Measurements from ENCODE around the gene CMBL. TPM values are rescaled to one million over a fixed set of nuclear protein-coding genes. Genes with fewer than 3 reads are reported as not detected.

The CMBL gene
- total RNA-seq, 2 experiments from 2014 or later: 0.13 TPM; not detected in 1

DNA sequence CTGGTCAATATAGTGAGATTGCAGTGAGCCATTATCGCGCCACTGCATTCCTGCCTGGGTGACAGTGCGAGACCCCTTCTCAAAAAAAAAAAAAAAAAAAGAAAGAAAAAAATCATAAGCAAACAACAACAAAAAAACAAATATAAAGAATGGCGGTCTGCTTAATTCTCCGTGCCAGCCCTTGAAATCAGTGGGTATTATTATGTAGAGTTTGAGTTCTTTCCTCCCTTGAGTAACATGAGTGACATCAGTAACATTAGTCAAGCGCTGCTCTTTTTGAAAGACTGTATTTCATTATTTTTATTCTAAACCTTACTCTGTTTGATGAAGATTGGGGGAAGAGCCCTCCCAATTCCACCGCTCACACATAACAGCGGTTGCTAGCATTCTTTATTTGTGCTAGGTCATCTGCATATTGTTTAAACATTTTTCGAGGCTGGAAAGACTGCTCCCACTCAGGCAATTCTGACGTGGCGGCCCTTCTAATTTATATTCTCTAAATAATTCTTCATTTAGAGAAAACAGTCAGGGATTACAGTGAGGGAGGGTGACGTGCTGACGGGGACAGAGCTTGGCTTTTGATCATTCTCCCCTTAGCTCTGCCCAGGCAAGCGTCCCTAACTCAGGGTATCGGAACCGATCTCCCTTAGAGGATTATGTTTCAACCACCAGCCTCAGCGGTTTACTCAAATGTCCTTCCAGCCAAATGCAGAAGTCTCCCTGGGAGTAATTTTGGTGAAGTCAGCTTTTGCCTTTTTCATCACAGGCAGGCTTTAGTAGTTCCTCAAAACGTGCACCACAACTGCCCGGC, 44.9 kb upstream of the CMBL start:
- peaks cover 28% of the 10 kb centered on the region for H4K20me1 ChIP-seq (ENCODE audit: insufficient read depth, low read length)
- no peaks in the 10 kb centered on the region for H3K9me3 ChIP-seq (ENCODE audit: low read length)
- H3K4me3 ChIP-seq (ENCODE audit: low read depth, low read length, poor library complexity, severe bottlenecking): peak overlapping the region; percentile 88
- BruUV-seq (replicated peaks): TSS peak; percentile 93
- ChIA-PET POLR2A (interaction anchor here (0.5 to 1.9 kb wide), 16 partner anchors 9 to 275 kb away, joined by 3 to 11 read pairs (median 3); no protein-coding TSS in a partner anchor), CTCF (ENCODE audit: unreplicated experiment) (no interaction called here)
- peaks cover 33% of the 10 kb centered on the region for H3K4me1 ChIP-seq (ENCODE audit: insufficient read depth, low read length, poor library complexity, severe bottlenecking)
- TF ChIP-seq, protein P1, sequence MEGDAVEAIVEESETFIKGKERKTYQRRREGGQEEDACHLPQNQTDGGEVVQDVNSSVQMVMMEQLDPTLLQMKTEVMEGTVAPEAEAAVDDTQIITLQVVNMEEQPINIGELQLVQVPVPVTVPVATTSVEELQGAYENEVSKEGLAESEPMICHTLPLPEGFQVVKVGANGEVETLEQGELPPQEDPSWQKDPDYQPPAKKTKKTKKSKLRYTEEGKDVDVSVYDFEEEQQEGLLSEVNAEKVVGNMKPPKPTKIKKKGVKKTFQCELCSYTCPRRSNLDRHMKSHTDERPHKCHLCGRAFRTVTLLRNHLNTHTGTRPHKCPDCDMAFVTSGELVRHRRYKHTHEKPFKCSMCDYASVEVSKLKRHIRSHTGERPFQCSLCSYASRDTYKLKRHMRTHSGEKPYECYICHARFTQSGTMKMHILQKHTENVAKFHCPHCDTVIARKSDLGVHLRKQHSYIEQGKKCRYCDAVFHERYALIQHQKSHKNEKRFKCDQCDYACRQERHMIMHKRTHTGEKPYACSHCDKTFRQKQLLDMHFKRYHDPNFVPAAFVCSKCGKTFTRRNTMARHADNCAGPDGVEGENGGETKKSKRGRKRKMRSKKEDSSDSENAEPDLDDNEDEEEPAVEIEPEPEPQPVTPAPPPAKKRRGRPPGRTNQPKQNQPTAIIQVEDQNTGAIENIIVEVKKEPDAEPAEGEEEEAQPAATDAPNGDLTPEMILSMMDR (conservative IDR thresholded peaks at IDR 0.05; ENCODE audit: low read length): no peak
- no peak for TF ChIP-seq EZH2phosphoT487 (IDR thresholded peaks at IDR 0.05; ENCODE audit: borderline replicate concordance, low read depth, low read length)
- peak overlapping the region; percentile 75 for H3K4me2 ChIP-seq (ENCODE audit: low read length)
- intact Hi-C loops (cut with micrococcal nuclease; ENCODE audit: unreplicated experiment): loop anchor here (1.0 to 5.0 kb wide), 7 partner anchors 64 to 408 kb away; partner anchors contain the start of genes CCT5 and DAP
- DNase-seq (ENCODE audit: low spot score): peak; percentile 12
- H3K79me2 ChIP-seq (ENCODE audit: insufficient read depth, low read depth, low read length): peaks cover 50% of the 10 kb centered on the region
- peak overlapping the region; percentile 88 for H3K27ac ChIP-seq (ENCODE audit: low read depth, low read length, poor library complexity, severe bottlenecking)
- H3K36me3 ChIP-seq (ENCODE audit: insufficient read depth, low read length): no peaks in the 10 kb centered on the region
- H3K9me2 ChIP-seq (ENCODE audit: insufficient read depth, low read length): no peaks in the 10 kb centered on the region
- peak overlapping the region; percentile 46; the same call in 1 of the 2 replicates for H2AFZ ChIP-seq (ENCODE audit: low read length)

DNA sequence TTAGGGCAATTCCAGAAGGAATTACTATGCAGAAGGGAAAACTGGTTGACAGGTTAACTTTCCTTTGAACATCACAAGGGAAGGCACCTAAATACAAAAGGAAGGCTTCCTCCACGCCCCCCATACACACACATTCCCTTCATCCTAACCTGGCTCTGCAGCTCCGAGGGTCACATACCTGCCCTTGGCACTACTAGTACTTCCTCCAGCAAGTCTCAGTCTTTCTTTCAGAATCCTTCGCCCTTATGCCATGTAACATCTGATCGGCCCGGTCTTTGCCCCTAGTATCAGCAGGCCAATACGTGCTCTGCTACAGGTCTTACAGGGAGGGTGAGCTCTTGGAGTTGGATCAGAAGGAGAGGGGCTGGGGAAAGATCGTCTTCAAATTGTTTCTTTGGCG, 44.2 kb upstream of the CMBL start:
- peaks cover 43% of the 10 kb centered on the region for H3K79me2 ChIP-seq (ENCODE audit: insufficient read depth, low read depth, low read length)
- ChIA-PET CTCF (ENCODE audit: unreplicated experiment) (no interaction called here), POLR2A (interaction anchor here (1.0 to 1.8 kb wide), 2 partner anchors 11 to 35 kb away, joined by 3 to 6 read pairs; no protein-coding TSS in a partner anchor)
- H3K27ac ChIP-seq (ENCODE audit: low read depth, low read length, poor library complexity, severe bottlenecking): no peak overlapping the region
- H3K36me3 ChIP-seq (ENCODE audit: insufficient read depth, low read length): no peaks in the 10 kb centered on the region
- intact Hi-C loops (cut with micrococcal nuclease; ENCODE audit: unreplicated experiment): loop anchor here (2.0 to 5.0 kb wide), 4 partner anchors 255 to 409 kb away; partner anchors contain the start of gene DAP
- no peak for DNase-seq (ENCODE audit: low spot score)
- peak overlapping the region; percentile 88 for H3K4me3 ChIP-seq (ENCODE audit: low read depth, low read length, poor library complexity, severe bottlenecking)
- H3K4me2 ChIP-seq (ENCODE audit: low read length): peak overlapping the region; percentile 75
- TF ChIP-seq, protein P1 (conservative IDR thresholded peaks at IDR 0.05; ENCODE audit: low read length): no peak
- TF ChIP-seq EZH2phosphoT487 (IDR thresholded peaks at IDR 0.05; ENCODE audit: borderline replicate concordance, low read depth, low read length): no peak
- H3K9me2 ChIP-seq (ENCODE audit: insufficient read depth, low read length): no peaks in the 10 kb centered on the region
- H3K4me1 ChIP-seq (ENCODE audit: insufficient read depth, low read length, poor library complexity, severe bottlenecking): peaks cover 25% of the 10 kb centered on the region
- H2AFZ ChIP-seq (ENCODE audit: low read length): no peak overlapping the region
- BruUV-seq (replicated peaks): no TSS peak
- H4K20me1 ChIP-seq (ENCODE audit: insufficient read depth, low read length): peaks cover 21% of the 10 kb centered on the region
- no peaks in the 10 kb centered on the region for H3K9me3 ChIP-seq (ENCODE audit: low read length)
